WI38 (cell line): ENCODE data around the gene ATXN7L3.

Source experiments
- H3K4me3 ChIP-seq: 2 replicates; pipeline ENCODE4 v1.5.1; 2011; ENCODE audit warnings: low read depth, mild to moderate bottlenecking, control low read depth, low read length
- TF ChIP-seq, protein P1 (sequence below): IDR thresholded peaks from 2 replicates; pipeline ENCODE4 v1.5.1; 2012; ENCODE audit warnings: low read depth, mild to moderate bottlenecking, control low read depth, low read length

Gene ATXN7L3

DNA sequence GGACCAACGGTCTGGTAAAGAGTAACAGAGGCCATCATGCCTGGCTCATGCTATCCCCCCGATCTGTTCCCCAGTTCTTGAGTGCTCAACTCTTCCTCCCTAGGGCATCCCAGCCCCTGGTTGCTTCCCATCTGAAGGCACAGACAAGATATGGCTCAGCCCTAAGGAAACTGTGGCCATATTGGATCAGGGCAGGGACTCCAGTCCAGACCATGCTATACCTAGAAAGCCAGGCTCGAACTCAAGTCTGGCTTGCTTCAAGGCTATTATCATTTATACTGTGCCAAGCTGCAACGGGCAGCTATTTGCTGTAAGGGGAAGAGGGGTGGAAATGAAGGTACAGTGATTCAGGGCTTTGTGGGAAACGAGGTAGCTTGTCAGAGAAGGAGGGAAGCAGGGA lies 17.0 kb upstream of the ATXN7L3 start:
- TF ChIP-seq, protein P1, sequence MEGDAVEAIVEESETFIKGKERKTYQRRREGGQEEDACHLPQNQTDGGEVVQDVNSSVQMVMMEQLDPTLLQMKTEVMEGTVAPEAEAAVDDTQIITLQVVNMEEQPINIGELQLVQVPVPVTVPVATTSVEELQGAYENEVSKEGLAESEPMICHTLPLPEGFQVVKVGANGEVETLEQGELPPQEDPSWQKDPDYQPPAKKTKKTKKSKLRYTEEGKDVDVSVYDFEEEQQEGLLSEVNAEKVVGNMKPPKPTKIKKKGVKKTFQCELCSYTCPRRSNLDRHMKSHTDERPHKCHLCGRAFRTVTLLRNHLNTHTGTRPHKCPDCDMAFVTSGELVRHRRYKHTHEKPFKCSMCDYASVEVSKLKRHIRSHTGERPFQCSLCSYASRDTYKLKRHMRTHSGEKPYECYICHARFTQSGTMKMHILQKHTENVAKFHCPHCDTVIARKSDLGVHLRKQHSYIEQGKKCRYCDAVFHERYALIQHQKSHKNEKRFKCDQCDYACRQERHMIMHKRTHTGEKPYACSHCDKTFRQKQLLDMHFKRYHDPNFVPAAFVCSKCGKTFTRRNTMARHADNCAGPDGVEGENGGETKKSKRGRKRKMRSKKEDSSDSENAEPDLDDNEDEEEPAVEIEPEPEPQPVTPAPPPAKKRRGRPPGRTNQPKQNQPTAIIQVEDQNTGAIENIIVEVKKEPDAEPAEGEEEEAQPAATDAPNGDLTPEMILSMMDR, result no peak
- H3K4me3 ChIP-seq, result no peak overlapping the region

DNA sequence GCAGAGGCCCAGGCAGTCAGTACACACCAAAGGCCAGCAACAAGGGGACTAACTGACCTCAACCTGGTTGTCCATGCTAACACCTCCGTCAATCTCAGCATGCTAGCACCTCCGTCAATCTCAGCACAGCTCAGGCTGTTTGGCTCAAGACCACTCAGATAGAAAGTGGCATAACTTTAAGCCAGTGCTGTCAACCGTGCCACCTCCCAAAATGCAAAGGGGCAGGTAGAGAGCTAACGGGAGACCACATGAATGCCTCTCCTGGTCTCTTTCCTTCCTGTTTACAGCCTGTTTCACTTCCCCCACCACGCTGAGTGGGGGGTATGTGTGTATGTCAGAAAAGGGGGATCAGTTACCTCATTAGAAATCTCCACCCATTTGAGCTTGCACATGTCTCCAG lies 16.5 kb upstream of the ATXN7L3 start:
- TF ChIP-seq, protein P1, result no peak
- H3K4me3 ChIP-seq, result no peak overlapping the region

DNA sequence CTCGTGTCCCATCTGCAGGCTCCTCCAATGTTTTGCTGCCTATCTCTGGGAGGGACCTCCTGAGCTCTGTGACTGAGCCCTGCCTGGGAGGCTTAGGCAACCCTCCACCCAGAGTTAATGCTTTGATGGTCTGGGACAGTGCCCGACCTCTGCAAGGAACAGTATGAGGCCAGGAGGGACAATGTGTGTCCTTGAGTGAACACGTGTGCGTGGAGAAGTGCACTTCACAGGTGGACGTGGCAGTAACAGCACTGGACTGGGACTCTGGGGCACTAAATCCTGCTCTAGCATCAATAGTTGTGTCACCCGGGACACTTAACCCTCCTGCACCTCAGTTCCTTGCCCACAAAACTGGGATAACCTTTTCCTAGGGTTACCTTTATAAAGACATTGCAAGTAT lies 15.2 kb upstream of the ATXN7L3 start:
- no peak overlapping the region for H3K4me3 ChIP-seq
- TF ChIP-seq, protein P1, result no peak

GRCh38 chr17:44214230-44214494 lies 14.5 kb upstream of the ATXN7L3 start:
- TF ChIP-seq, protein P1, result no peak
- no peak overlapping the region for H3K4me3 ChIP-seq

DNA sequence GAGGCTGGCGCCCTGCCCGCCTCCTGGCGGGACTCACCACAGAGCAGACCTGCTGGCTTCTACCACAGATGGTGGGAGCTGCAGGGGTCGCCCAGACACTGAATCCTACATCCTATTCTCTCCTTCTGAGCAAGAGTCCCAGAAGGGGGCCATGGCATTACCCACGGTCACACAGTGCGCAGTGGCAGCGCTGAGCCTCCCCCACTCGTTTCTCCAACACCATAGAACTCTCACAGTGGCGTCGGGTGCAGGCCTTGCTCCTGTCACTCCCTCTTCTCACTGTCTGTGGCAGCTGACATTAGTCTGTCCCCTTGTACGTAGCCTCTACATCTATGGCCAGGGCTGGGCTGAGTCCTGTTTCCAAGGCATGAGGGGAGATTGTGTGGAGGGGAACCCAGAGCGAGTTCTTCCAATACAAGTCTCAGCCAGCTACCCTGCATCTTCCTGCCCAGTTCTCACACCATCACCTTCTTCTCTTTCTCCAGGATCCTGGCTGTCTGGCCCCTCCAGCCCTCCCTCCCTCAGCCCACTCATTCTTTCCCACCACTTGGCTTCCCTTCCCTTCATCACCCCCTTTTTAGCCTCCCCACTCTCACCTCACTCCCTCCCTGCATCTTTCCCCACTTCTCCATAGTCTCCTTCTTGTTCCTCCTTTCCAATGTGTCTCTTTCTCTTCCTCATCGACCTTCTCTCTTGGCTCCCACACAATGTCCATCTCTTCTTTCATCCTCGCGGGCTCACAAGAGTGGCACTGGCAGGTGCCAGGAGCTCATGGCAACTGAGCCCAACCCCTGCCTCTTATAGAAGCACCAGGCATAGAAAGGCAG lies 13.9 kb upstream of the ATXN7L3 start:
- no peak overlapping the region for H3K4me3 ChIP-seq
- TF ChIP-seq, protein P1, result no peak

DNA sequence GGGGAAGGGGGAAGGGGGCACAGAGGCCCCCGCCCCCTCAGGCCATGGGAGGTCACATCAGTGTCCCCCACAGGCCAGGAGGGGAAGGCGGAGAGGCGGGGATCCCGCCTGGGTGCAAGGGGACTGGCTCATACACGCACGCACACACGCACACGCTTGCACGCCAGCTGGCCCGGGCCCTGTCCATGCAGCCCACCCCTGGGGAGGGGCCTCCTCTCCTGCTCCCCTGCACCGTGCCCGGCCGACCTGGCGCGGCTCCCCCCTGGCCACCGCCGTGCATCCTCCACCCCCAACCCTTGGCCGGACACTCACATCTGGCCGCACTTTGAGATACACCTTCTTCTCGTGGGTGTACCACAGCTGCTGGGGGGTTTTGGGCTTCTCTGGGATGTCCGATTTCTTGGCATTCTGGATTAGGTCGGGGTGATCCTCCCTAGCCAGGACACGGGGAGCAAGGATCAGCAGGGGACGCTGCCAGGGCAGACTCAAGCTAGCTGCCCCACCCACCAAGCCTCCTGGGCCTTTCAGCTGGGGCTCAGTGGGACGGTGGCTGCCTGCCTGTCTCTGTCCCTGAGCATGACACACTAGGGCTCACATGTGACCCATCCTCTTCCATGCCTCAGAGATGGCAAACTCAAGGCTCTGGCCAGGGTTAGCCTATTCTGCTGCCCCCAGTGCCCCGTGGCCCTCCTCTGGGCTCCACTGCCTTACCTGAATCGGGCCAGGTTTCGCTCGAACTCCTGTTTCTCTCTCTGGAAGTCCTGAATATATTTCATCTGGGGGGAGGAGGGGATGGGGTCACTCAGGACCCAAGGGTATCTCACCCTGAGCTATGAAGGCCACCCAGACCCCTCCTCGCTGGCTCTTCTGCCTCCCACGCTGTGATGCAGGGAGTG lies 13.1 kb upstream of the ATXN7L3 start:
- TF ChIP-seq, protein P1, result no peak
- no peak overlapping the region for H3K4me3 ChIP-seq
